HCT116 (cell line): Measurements from ENCODE around the gene PRDM1. TPM values are rescaled to one million over a fixed set of nuclear protein-coding genes. Genes with fewer than 3 reads are reported as not detected.

Experiments
- ATAC-seq: fragments of 200-7000 bp; cut with Tn5 transposase; 2 replicates; pipeline ENCODE4 v1.9.1; 2020; ENCODE audit warnings: mild to moderate bottlenecking, moderate library complexity
- BruUV-seq: library from RNA; stranded (reverse); fragments of 400-500 nt; replicated peaks from 2 replicates; lab custom pipeline; 2021; lab: Mats Ljungman, UMichigan
- CTCF ChIA-PET: fragments of 300-600 bp; sonication (Branson Sonifier 250); formaldehyde crosslinking; loops from one replicate; lab custom pipeline; 2021; ENCODE audit warnings: antibody characterized with exemption; lab: Charles Lee
- POLR2A ChIA-PET: fragments of 300-600, 350-600 bp; sonication (Branson Sonifier 250); formaldehyde crosslinking; loops from one replicate; lab custom pipeline; 2021; ENCODE audit warnings: antibody characterized with exemption; lab: Charles Lee
- RAD21 ChIA-PET, 2 experiments: fragments of 300-600 bp; sonication (Branson Sonifier 250); formaldehyde crosslinking; loops; one replicate each; lab custom pipeline; 2023; ENCODE audit warnings: low total read pairs in 2 of 2; ENCODE audit not compliant: uncharacterized antibody in 2 of 2, unreplicated experiment in 2 of 2, low non-redundant PET in 1 of 2; lab: Charles Lee
- DNase-seq: peaks from one replicate; pipeline ENCODE4 v3.0.0-alpha.2; 2010; ENCODE audit warnings: low read depth, low spot score
- H2AFZ ChIP-seq: fragments of 200-600 bp; shearing (Covaris generic), sonication (generic); 2 replicates; pipeline ENCODE4 v1.6.1; 2017; ENCODE audit warnings: low read depth, mixed run types, mixed read lengths, antibody characterized with exemption, low read length; ENCODE audit not compliant: poor library complexity, severe bottlenecking
- H3K27ac ChIP-seq: 2 replicates; pipeline ENCODE4 v1.5.1; 2012; ENCODE audit warnings: low read depth, low read length
- H3K27me3 ChIP-seq: fragments of 200-600 bp; sonication (generic); 2 replicates; pipeline ENCODE4 v1.6.1; 2016; ENCODE audit warnings: mixed run types, low read length, mixed read lengths; ENCODE audit not compliant: insufficient read depth
- H3K36me3 ChIP-seq, 2 experiments: fragments of 200-500 bp in 1 of 2; fragments of 200-600 bp in 1 of 2; sonication (Bioruptor generic) in 1 of 2; sonication (generic) in 1 of 2; 2 replicates each; pipeline versions ENCODE4 v1.5.1 to v1.6.1; 2014 to 2016; ENCODE audit warnings: low read length in 2 of 2, inconsistent platforms in 1 of 2, mixed read lengths in 1 of 2, mixed run types in 1 of 2; ENCODE audit not compliant: insufficient read depth in 2 of 2, control insufficient read depth in 1 of 2
- H3K4me1 ChIP-seq, 2 experiments: fragments of 200-600 bp in 1 of 2; sonication (generic) in 1 of 2; 2 replicates each; pipeline versions ENCODE4 v1.5.1 to v1.6.1; 2012 to 2017; ENCODE audit warnings: low read length in 2 of 2, inconsistent platforms in 1 of 2, mild to moderate bottlenecking in 1 of 2, mixed read lengths in 1 of 2, mixed run types in 1 of 2, moderate library complexity in 1 of 2; ENCODE audit not compliant: insufficient read depth in 2 of 2, control insufficient read depth in 1 of 2
- H3K4me2 ChIP-seq: fragments of 200-600 bp; sonication (generic); 2 replicates; pipeline ENCODE4 v1.6.1; 2017; ENCODE audit warnings: mixed run types, low read length, mixed read lengths
- H3K4me3 ChIP-seq, 2 experiments: fragments of 200-600 bp in 1 of 2; sonication (generic) in 1 of 2; replicated peaks in 1 of 2; 2 replicates each; pipeline ENCODE4 v1.5.1; 2011 to 2016; ENCODE audit warnings: low read length in 2 of 2, control low read depth in 1 of 2, low read depth in 1 of 2, mild to moderate bottlenecking in 1 of 2, mixed read lengths in 1 of 2, mixed run types in 1 of 2
- H3K79me2 ChIP-seq: fragments of 200-600 bp; sonication (generic); 2 replicates; pipeline ENCODE4 v1.6.1; 2017; ENCODE audit warnings: mild to moderate bottlenecking, mixed run types, low read length, moderate library complexity, mixed read lengths; ENCODE audit not compliant: insufficient read depth
- H3K9ac ChIP-seq: fragments of 200-600 bp; sonication (generic); 2 replicates; pipeline ENCODE4 v1.6.1; 2016; ENCODE audit warnings: low read length, mixed read lengths
- H3K9me2 ChIP-seq: fragments of 200-600 bp; sonication (generic), shearing (Covaris generic); 2 replicates; pipeline ENCODE4 v1.6.1; 2017; ENCODE audit warnings: mixed run types, mild to moderate bottlenecking, moderate library complexity; ENCODE audit not compliant: insufficient read depth
- H3K9me3 ChIP-seq, 2 experiments: fragments of 200-500 bp in 1 of 2; fragments of 200-600 bp in 1 of 2; sonication (Bioruptor generic) in 1 of 2; sonication (generic) in 1 of 2; 2 replicates each; pipeline ENCODE4 v1.6.1; 2014 to 2017; ENCODE audit warnings: low read length in 2 of 2, mixed read lengths in 2 of 2, inconsistent platforms in 1 of 2, low read depth in 1 of 2, mild to moderate bottlenecking in 1 of 2, mixed run types in 1 of 2, moderate library complexity in 1 of 2; ENCODE audit not compliant: control insufficient read depth in 1 of 2, insufficient read depth in 1 of 2
- H4K20me1 ChIP-seq: fragments of 200-600 bp; sonication (generic), shearing (Covaris generic); 2 replicates; pipeline ENCODE4 v1.6.1; 2017; ENCODE audit warnings: mixed run types, mild to moderate bottlenecking, moderate library complexity; ENCODE audit not compliant: insufficient read depth
- CEBPB ChIP-seq: IDR thresholded peaks from 2 replicates; pipeline ENCODE4 v1.6.1; 2012; ENCODE audit warnings: low read depth
- EGR1 ChIP-seq: IDR thresholded peaks from 2 replicates; pipeline ENCODE4 v1.6.1; 2012; ENCODE audit warnings: low read depth
- FOSL1 ChIP-seq: IDR thresholded peaks from 2 replicates; pipeline ENCODE4 v1.6.1; 2012; ENCODE audit warnings: low read depth
- POLR2A ChIP-seq: IDR thresholded peaks from 2 replicates; pipeline ENCODE4 v1.7.0; 2011; ENCODE audit warnings: borderline replicate concordance; ENCODE audit not compliant: insufficient read depth, insufficient read length; ENCODE audit errors: extremely low read depth
- RAD21 ChIP-seq: IDR thresholded peaks from 2 replicates; pipeline ENCODE4 v1.6.1; 2012; ENCODE audit warnings: low read depth, mild to moderate bottlenecking
- SP1 ChIP-seq: IDR thresholded peaks from 2 replicates; pipeline ENCODE4 v1.6.1; 2012; ENCODE audit warnings: low read depth
- YY1 ChIP-seq: IDR thresholded peaks from 2 replicates; pipeline ENCODE4 v1.6.1; 2011; ENCODE audit warnings: low read length, low read depth, moderate library complexity, mild to moderate bottlenecking; ENCODE audit not compliant: insufficient replicate concordance; ENCODE audit errors: extremely low read depth
- ZNF274 ChIP-seq: fragments of 200-500 bp; sonication (Bioruptor generic); IDR thresholded peaks from 2 replicates; pipeline ENCODE4 v1.6.1; 2014; ENCODE audit warnings: mild to moderate bottlenecking, low read depth, low read length, inconsistent platforms
- intact Hi-C: fragments of 100-400 bp; cut with micrococcal nuclease; formaldehyde crosslinking; loops from 2 replicates; pipeline ENCODE4 v1.10.0; 2022
- total RNA-seq: library from RNA; stranded (reverse); gene quantifications from one replicate; pipeline ENCODE4 v1.2.1, GENCODE V29; 2021; ENCODE audit not compliant: unreplicated experiment
- TF ChIP-seq, protein P1 (sequence below): IDR thresholded peaks from 2 replicates; pipeline ENCODE4 v1.6.1; 2011; ENCODE audit warnings: mild to moderate bottlenecking, low read length, moderate library complexity; ENCODE audit not compliant: insufficient replicate concordance; ENCODE audit errors: extremely low read depth

PRDM1 gene
- total RNA-seq, 1 experiment from 2014 or later = 3.4 TPM

DNA sequence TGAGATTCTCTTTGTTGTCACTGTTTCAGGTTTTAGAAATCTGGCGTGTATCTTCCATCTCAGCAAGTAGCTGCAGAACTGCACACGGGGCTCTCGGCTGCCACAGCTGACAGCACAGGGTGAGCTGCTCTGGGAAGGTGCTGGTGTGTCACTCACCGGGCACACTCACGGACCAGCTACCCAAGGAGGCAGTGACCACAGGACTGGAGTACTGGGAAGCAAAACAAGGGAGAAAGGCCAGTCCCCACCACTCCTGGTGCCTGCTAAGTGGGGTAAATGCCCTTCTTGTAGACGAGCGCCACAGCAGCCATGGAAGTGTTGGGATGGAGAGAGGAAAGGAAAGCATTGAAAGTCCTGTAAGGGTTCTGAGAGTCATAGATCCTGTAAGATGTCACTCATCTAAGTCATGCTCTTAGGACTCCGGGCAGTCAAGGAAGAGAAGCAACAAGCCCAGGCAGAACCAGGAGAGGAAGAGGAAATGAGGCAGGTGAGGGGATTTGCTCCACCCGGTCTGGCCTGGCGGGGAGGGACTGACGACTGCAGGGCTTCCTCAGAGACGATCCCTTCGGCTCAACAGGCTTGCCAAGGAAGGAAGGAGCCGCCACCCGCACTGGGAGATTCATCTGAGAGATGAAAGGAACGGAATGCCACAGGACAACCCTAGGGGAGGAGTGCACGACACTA lies 48.1 kb downstream of the PRDM1 start:
- CTCF ChIA-PET = no interaction called here

DNA sequence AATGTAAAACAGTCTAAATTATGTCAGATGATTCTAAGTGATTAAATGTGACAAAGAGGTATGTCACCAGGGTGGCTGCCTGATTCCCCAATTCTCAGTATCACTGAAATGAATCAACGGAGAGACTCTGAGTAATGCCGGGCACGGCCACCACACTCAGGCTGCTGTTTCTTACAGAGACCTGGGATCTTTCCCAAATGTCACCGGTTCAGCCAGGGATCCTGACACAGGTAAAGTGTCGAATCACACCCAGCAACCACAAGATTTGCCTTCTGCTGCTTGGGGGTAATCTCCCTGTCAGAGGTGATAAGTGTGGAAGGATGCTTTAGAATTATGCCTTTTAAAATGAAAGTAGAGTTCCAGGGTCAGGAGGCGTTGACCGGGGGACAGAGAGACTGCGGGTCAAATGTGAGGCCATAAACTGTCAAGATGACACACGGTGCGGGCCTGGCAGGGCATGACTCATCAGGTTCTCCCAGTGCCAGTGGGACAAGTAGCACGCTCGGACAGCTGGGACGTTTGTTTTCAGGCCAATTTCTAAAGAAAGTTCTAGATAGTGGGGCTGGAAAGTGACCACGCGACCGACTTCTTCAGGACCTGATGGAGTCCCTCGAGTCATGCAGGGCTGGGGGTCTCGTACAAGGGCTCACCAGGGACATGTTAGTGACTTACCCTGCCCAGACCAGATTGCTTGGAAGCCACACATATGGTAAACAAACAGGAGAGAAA lies 48.9 kb downstream of the PRDM1 start:
- H3K9ac ChIP-seq = peak overlapping the region; percentile 41
- intact Hi-C loops = no loop called here
- TF ChIP-seq YY1 = no peak
- TF ChIP-seq FOSL1 = peak; percentile 87
- TF ChIP-seq, protein P1, sequence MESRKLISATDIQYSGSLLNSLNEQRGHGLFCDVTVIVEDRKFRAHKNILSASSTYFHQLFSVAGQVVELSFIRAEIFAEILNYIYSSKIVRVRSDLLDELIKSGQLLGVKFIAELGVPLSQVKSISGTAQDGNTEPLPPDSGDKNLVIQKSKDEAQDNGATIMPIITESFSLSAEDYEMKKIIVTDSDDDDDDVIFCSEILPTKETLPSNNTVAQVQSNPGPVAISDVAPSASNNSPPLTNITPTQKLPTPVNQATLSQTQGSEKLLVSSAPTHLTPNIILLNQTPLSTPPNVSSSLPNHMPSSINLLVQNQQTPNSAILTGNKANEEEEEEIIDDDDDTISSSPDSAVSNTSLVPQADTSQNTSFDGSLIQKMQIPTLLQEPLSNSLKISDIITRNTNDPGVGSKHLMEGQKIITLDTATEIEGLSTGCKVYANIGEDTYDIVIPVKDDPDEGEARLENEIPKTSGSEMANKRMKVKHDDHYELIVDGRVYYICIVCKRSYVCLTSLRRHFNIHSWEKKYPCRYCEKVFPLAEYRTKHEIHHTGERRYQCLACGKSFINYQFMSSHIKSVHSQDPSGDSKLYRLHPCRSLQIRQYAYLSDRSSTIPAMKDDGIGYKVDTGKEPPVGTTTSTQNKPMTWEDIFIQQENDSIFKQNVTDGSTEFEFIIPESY = no peak
- TF ChIP-seq CEBPB = no peak
- no peak for TF ChIP-seq RAD21
- no peak for TF ChIP-seq EGR1
- no peak for TF ChIP-seq POLR2A
- TF ChIP-seq SP1 = peak; percentile 72
- no peak for TF ChIP-seq ZNF274

More for the DNA sequence above, 48.1 kb downstream of the PRDM1 start:
- peak overlapping the region; percentile 41 for H3K9ac ChIP-seq
- intact Hi-C loops = no loop called here
- peak overlapping the region; percentile 25; the same call in 1 of the 2 replicates for H3K27ac ChIP-seq
- no peaks in the 10 kb centered on the region for H3K79me2 ChIP-seq
- ChIA-PET RAD21 (no interaction called here), POLR2A (no interaction called here)
- H3K4me2 ChIP-seq = peak overlapping the region; percentile 67
- no peaks in the 10 kb centered on the region for H3K27me3 ChIP-seq
- no peaks in the 10 kb centered on the region for H3K36me3 ChIP-seq
- peak; percentile 11; the same call in 1 of the 2 replicates for TF ChIP-seq SP1
- TF ChIP-seq, protein P1 = no peak
- TF ChIP-seq, all 23 proteins: peak for 1
- H3K4me3 ChIP-seq = peak overlapping the region in 1 of 2 experiments; percentile 36; a peak in 2 of 4 replicates
- peak; percentile 52 for ATAC-seq
- no peak for DNase-seq
- peaks cover 13 to 36% of the 10 kb centered on the region in 2 experiments for H3K4me1 ChIP-seq
- H2AFZ ChIP-seq = peak overlapping the region; percentile 89
- H3K9me2 ChIP-seq = no peaks in the 10 kb centered on the region
- no TSS peak for BruUV-seq
- H3K9me3 ChIP-seq = no peaks in the 10 kb centered on the region
- H4K20me1 ChIP-seq = no peaks in the 10 kb centered on the region

More for the DNA sequence above, 48.9 kb downstream of the PRDM1 start:
- Histone ChIP-seq H3K9me3 (no peaks in the 10 kb centered on the region), H3K9me2 (no peaks in the 10 kb centered on the region), H3K79me2 (no peaks in the 10 kb centered on the region), H3K27ac (peak overlapping the region; percentile 25), H3K4me2 (peak overlapping the region; percentile 67), H3K36me3 (no peaks in the 10 kb centered on the region), H2AFZ (peak overlapping the region; percentile 89), H3K27me3 (no peaks in the 10 kb centered on the region), H3K4me1 (peaks cover 13 to 28% of the 10 kb centered on the region in 2 experiments), H3K4me3 (peak overlapping the region; percentile 16 to 36; a peak in 3 of 4 replicates), H4K20me1 (no peaks in the 10 kb centered on the region)
- CTCF ChIA-PET = no interaction called here
- ATAC-seq = peak; percentile 89
- POLR2A ChIA-PET = no interaction called here
- peak; percentile 56 for DNase-seq
- RAD21 ChIA-PET = no interaction called here
- BruUV-seq = no TSS peak
